HG03565 (cell line): Measurements from ENCODE around the gene ANGEL2.
"Not testable (repeated sequence)": the region's sequence is repeated elsewhere in the genome, so short reads cannot be mapped to it uniquely, and the experiment has no call there.

ENCODE experiments used
- ATAC-seq: cut with Tn5 transposase; IDR thresholded peaks from one replicate; pipeline ENCODE4 v1.9.1; 2021; ENCODE audit warnings: mild to moderate bottlenecking, moderate library complexity; ENCODE audit not compliant: unreplicated experiment

The ANGEL2 gene

DNA sequence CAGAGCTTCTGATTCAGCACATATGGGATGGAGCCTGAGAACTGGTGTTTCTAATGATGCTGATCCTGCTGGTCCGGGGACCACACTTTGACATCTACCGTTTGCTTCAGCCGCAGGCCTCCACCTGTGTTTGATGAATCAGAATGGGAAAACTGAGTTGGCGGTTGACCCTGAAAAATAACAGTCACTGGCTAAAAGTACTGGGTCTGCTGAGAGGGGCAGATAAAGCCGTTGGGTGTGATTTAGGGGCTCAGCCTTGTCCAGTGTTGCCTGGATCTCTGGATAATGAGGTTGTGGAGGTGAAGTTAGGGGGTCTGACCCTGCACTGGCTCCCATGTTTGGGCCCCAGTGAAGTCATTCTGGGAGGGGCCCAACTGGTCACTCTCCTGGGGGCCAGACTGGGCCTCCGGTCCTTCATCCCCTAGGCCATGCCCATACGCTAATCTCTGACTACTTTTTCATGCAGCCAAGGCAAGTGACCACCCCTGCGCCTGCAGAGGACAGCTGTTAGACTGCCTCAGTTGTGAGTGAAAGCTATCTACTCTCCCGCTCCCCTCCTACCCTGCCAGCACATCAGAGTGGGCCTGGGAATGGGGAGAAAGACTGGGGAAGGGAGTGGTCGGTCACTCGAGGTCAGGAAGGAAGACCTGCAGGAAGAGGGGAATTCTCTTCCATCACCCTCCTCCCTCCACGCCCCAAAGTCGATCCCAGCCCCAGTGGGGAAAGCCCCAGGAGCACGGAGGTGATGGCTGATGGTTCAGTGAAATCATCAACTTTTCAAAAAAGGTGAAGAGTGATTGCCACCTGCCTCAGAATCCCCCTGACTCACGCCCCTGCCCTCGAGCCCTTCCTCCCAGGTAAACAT lies 37.7 kb downstream of the ANGEL2 start:
- ATAC-seq = peak; percentile 35

DNA sequence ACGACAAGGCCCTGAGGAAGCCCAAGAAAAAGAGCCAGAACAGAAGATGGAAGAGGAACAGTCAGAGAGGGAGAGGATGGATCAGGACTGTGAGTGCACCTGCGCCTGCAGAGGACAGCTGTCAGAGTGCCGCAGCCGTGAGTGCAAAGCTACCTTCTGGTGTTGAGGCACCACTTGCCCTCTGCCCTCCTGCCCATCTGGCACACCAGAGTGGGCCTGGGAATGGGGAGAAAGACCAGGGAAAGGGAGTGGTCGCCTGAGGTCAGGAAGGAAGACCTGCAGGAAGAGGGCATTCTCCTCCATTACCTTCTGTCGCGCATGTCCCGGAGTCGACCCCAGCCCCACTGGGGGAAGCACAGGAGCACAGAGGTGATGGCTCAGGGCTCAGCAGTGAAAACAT lies 39.1 kb downstream of the ANGEL2 start:
- ATAC-seq = no peak

GRCh38 chr1:212975111-212975918 lies 40.4 kb downstream of the ANGEL2 start:
- no peak for ATAC-seq

DNA sequence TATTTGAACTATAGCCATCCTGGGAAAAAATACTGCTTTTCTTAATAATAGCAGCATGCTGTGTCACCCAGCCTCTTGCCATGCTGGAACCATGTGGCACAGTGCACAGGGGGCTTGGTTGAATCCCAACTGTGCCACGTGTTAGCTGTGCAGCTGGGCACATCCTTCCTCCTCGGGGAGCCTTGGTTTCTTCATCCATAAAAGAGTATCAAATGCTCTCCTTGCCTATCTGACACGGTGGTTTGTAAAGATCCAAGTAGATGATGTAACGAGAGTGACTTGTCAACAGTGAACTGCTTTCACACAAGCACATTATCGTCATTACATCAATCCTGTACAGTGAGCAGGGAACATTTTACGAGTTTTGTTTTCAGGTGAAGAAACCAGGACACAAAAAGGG lies 41.0 kb downstream of the ANGEL2 start:
- ATAC-seq = no peak

DNA sequence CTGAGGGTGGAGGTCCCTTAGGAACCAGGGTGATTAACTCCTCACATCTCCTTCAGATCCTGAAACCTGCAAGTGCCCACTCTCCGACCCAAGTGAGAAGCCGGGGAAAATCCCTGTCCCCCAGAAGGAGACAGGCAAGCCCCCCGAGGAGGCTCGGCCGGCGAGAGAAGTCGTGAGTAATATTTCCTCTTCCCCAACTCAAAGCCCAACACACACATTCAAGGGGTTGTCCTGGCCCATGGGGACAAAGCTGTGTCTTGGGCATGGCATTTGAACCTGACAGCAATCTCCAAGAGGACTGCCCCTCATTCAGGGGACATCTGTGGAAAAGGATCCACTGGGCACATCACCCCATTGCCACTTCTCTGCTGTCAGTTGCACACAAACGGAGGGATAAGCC lies 41.8 kb downstream of the ANGEL2 start:
- no peak for ATAC-seq

DNA sequence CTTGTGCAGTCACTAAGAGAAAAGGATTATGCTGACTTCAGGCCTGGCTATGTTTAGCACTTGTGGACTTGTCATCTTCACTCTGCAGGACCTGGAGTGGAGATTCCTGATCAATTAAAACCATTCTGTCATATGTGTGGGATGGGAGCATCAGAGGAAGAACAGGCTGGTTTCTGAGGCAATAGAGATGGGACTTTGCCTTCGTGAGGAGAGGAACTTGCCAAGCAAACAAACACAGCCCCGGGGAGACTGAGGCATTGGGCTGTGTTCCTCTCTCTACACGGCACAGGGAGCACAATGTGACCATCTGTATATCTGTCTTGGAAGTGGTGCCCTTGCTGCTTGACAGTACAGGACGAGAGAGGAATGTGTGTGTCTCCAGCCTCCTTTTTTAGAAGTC lies 42.2 kb downstream of the ANGEL2 start:
- no peak for ATAC-seq

- no peak for ATAC-seq
Measured at GRCh38 chr1:212971312-212971711, 44.4 kb downstream of the ANGEL2 start.

GRCh38 chr1:212970085-212970484 lies 45.6 kb downstream of the ANGEL2 start:
- no peak for ATAC-seq

DNA sequence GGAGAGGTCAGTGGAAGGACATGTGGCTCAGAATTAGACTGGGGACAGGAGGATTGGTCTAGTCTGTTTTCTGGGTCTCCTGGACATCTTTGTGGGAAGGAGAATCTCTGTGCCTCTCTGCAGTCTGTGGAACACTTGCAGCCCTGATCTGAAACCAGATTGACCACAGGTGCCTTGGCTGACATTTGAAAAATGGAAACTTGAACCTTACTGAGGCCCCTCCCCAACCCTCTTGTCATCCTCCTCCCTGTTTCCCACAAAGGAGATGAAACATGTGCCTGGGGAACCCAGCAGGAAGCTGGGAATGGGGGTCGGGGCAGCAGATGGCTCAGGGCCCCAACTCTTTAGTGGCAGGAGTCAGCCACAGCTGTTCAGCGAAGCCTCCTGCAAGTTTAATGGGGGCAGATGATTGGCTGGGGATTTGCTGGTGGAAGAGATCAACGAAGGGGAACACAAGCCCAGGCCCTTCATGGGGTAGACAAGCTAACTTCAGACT lies 47.3 kb downstream of the ANGEL2 start:
- ATAC-seq = peak; percentile 46

- ATAC-seq = peak; percentile 48
Measured at GRCh38 chr1:212967801-212968200, 47.9 kb downstream of the ANGEL2 start.

DNA sequence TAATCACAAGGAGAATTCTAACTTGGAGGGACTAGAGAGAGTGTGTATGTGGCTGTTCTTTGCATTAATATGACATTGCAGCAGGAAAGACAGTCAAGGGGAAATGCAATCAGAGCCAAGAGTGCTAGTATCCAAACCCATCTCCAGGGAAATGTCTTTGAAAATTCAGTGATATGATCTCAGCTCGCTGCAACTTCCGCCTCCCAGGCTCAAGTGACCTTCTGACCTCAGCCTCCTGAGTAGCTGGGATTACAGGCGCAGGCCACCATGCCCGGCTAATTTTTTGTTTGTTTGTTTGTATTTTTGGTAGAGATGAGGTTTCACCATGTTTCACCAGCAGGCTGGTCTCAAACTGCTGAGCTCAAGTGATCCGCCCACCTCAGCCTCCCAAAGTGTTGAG lies 49.1 kb downstream of the ANGEL2 start:
- ATAC-seq = no peak

DNA sequence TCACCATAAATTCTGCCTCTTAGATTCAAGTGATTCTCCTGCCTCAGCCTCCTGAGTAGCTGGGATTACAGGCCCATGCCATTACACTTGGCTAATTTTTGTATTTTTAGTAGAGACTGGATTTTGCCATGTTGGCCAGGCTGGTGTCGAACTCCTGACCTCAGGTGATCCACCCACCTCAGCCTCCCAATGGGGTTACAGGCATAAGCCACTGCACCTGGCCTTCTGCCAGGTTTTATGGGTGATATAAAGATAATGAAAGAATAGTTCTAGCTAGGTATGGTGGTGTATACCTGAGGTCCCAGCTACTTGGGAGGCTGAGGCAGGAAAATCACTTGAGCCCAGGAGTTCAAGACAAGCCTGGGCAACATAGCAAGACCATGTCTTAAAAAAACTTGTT lies 50.7 kb downstream of the ANGEL2 start:
- not testable (repeated sequence) for ATAC-seq

GRCh38 chr1:212964102-212964501 lies 51.6 kb downstream of the ANGEL2 start:
- no peak for ATAC-seq

- ATAC-seq = no peak
Measured at GRCh38 chr1:212962509-212962908, 53.2 kb downstream of the ANGEL2 start.

- no peak for ATAC-seq
Measured at GRCh38 chr1:212960932-212961331, 54.7 kb downstream of the ANGEL2 start.

- ATAC-seq = peak; percentile 73
Measured at GRCh38 chr1:212959266-212960220, 56.1 kb downstream of the ANGEL2 start.

DNA sequence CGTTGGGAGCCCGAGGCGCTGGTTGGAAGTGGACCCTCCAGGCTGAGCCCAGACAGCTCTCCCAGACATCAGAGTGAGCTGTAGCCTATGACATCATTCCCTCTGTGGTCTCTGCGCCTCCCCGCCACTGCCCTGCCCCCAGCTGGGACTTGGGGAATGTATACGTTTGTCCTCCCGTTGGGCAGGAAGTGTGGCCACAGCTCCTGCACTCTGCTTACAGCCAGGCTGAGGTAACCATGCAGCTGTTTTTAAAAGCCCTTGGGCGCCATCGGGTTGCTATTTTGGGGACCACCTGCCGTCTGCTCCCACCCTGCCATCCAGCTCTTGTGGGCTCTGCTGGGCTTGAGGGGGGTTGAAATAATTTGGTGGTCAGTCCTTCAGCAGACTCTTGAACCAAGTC lies 57.5 kb downstream of the ANGEL2 start:
- no peak for ATAC-seq

DNA sequence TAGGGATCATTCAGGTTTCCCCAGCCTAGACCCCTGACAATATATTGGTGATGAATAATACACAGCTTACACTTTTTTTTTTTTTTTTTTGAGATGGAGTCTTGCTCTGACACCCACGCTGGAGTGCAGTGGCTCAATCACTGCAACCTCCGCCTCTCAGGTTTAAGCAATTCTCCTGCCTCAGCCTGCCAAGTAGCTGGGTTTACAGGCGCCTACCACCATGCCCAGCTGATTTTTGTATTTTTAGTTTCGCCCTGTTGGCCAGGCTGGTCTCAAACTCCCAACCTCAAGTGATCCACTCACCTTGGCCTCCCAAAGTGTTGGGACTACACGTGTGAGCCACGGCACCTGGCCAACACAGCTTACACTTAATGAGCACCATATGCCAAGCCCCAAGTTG lies 58.1 kb downstream of the ANGEL2 start:
- ATAC-seq = no peak

DNA sequence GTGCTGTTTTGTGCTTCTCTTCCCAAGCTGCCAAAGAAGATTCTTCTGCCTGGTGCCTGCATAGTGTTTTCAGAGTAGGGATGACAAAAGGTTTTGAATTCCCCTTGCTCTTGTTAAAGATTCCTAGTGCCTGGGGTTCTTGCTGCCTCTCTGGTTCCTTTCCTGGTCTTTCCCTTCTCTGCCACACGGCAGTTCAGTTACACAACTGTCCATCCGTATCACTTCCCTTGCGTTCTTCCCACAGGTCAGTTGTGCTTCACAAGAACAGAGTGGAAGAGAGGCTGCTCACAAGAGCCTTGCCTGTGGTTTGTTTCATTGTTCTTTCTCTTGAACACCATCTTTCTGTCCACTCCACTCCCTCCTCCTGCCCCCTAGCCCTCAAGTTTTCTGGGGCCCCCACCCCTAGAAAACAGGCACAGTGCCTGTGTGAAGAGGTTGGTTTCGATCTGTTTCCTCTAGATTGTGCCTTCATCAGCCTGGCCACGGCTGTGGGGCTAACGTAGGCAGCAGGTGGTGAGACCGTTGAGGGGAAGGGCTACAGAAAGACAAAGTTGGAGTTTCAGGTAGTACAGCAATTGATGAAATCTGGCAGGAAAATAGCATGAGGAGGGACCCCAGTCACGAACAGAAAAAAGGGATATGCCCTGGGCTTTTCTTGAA lies 59.6 kb downstream of the ANGEL2 start:
- ATAC-seq = no peak

DNA sequence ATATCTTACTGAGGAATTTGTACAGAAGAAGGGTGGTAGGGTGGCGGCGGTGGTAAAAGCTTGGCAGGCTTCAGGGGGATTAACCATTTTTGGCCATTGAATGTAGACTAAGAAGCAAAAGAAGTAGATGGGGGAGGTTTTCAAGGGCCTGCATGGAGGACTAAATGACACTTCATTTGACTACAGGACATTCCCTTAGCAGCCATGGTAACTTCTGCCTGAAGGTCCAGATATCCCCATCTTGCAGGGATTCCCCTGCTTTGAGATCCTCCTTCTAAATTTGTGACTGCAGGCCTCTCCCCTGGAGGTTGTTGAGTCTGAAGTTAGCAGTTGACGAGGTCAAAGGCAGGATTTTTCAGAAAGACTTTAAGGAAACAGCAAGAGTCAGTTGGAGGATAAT lies 60.6 kb downstream of the ANGEL2 start:
- no peak for ATAC-seq
